ENCODE data around the gene NAA40. TPM values are rescaled to one million over a fixed set of nuclear protein-coding genes. Genes with fewer than 3 reads are reported as not detected.

NAA40 gene
- total RNA-seq, 4 donors from 2014 or later = 27.6 to 46.4 (median 34.5) TPM

- intact Hi-C loops (cut with DNase I) = no loop called here
- WGBS, 2 donors = 71 to 78% methylated on average over 6 of the region's 6 CpGs
- TF ChIP-seq POLR2A (IDR thresholded peaks at IDR 0.05) (no peak), CTCF (IDR thresholded peaks at IDR 0.05) (no peak)
- DNase-seq = peak in 1 of 2 donors; percentile 30
- Histone ChIP-seq H3K4me3 (replicated peaks in 1 of 3) (no peak overlapping the region), H3K9me3 (no peaks in the 10 kb centered on the region), H3K27me3 (no peaks in the 10 kb centered on the region), H3K36me3 (no peaks in the 10 kb centered on the region), H3K27ac (no peak overlapping the region), H3K4me1 (no peaks in the 10 kb centered on the region)
Measured at GRCh38 chr11:63931045-63931444, 7.8 kb upstream of the NAA40 start.

- TF ChIP-seq CTCF (IDR thresholded peaks at IDR 0.05) (no peak), POLR2A (IDR thresholded peaks at IDR 0.05) (no peak)
- no peaks in the 10 kb centered on the region for H3K27me3 ChIP-seq
- no peaks in the 10 kb centered on the region for H3K36me3 ChIP-seq
- H3K9me3 ChIP-seq = no peaks in the 10 kb centered on the region
- no peak for DNase-seq
- WGBS, 2 donors = 78 to 86% methylated on average over 12 of the region's 12 CpGs
- intact Hi-C loops (cut with DNase I) = no loop called here
- H3K4me1 ChIP-seq = no peaks in the 10 kb centered on the region
- no peak overlapping the region for H3K4me3 ChIP-seq (replicated peaks in 1 of 3)
- H3K27ac ChIP-seq = no peak overlapping the region
Measured at GRCh38 chr11:63931876-63932275, 6.9 kb upstream of the NAA40 start.

GRCh38 chr11:63933459-63933858 lies 5.3 kb upstream of the NAA40 start:
- Histone ChIP-seq H3K9me3 (no peaks in the 10 kb centered on the region), H3K27ac (no peak overlapping the region), H3K4me3 (replicated peaks in 1 of 3) (no peak overlapping the region), H3K27me3 (no peaks in the 10 kb centered on the region), H3K4me1 (peaks cover 7% of the 10 kb centered on the region in 2 donors), H3K36me3 (no peaks in the 10 kb centered on the region)
- peak; percentile 44 to 59 for DNase-seq
- TF ChIP-seq CTCF (IDR thresholded peaks at IDR 0.05) (no peak), POLR2A (IDR thresholded peaks at IDR 0.05) (no peak)
- 45% methylated on average over 1 of the region's 1 CpG; no CpG with 5 or more reads in 1 of the 2 donors for WGBS, 2 donors
- intact Hi-C loops (cut with DNase I) = no loop called here

GRCh38 chr11:63937713-63938478 lies 906 bp upstream of the NAA40 start:
- Histone ChIP-seq H3K4me1 (peaks cover 15 to 18% of the 10 kb centered on the region in 2 donors), H3K27ac (peak overlapping the region in 1 of 3 donors; percentile 27), H3K4me3 (replicated peaks in 1 of 3) (peak overlapping the region in 1 of 3 donors; percentile 72), H3K9me3 (no peaks in the 10 kb centered on the region), H3K36me3 (no peaks in the 10 kb centered on the region), H3K27me3 (no peaks in the 10 kb centered on the region)
- peak in 1 of 2 donors; percentile 34 for DNase-seq
- WGBS, 2 donors = 20 to 22% methylated on average over 24 to 30 of the region's 30 CpGs
- TF ChIP-seq CTCF (IDR thresholded peaks at IDR 0.05) (no peak), POLR2A (IDR thresholded peaks at IDR 0.05) (no peak)
- intact Hi-C loops (cut with DNase I) = no loop called here

GRCh38 chr11:63939397-63939891 lies 642 bp downstream of the NAA40 start:
- Histone ChIP-seq H3K9me3 (no peaks in the 10 kb centered on the region), H3K27ac (peak overlapping the region in 2 of 3 donors; percentile 39 to 63), H3K4me3 (replicated peaks in 1 of 3) (peak overlapping the region; percentile 72 to 89 (median 86)), H3K27me3 (no peaks in the 10 kb centered on the region), H3K4me1 (peaks cover 15 to 18% of the 10 kb centered on the region in 2 donors), H3K36me3 (no peaks in the 10 kb centered on the region)
- no peak for TF ChIP-seq POLR2A (IDR thresholded peaks at IDR 0.05)
- peak in 1 of 6 experiments; percentile 9 for TF ChIP-seq CTCF (IDR thresholded peaks at IDR 0.05)
- 2 to 5% methylated on average over 22 to 25 of the region's 26 CpGs for WGBS, 2 donors
- DNase-seq = peak; percentile 11 to 26
- intact Hi-C loops (cut with DNase I) = no loop called here
